GM18499 (cell line): ENCODE measurements around the gene CST1.
"Not testable (repeated sequence)": the region's sequence is repeated elsewhere in the genome, so short reads cannot be mapped to it uniquely, and the experiment has no call there.

ENCODE experiments used
- ATAC-seq: cut with Tn5 transposase; IDR thresholded peaks from one replicate; pipeline ENCODE4 v1.9.1; 2021; ENCODE audit warnings: moderate number of reproducible peaks; ENCODE audit not compliant: insufficient read depth, unreplicated experiment

Gene CST1

DNA sequence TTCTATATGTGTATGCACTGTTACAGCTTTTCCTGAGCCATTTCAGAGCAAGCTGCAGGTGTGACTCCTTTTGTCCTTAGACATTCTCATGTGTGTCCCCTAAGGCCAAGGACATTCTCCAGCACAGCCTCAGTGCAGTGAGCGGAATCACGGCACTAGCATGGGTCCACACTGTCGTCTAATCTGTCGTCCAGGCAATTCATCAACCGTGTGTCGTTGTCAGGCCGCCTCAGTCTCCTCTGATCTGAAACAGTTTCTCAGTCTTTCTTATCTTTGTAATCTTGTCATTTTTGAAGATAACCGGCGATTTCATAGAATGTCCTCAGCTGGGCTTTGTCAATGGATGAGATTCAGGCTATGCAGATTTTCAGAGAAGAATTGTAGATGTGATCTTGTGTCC lies 31.4 kb downstream of the CST1 start:
- not testable (repeated sequence) for ATAC-seq

DNA sequence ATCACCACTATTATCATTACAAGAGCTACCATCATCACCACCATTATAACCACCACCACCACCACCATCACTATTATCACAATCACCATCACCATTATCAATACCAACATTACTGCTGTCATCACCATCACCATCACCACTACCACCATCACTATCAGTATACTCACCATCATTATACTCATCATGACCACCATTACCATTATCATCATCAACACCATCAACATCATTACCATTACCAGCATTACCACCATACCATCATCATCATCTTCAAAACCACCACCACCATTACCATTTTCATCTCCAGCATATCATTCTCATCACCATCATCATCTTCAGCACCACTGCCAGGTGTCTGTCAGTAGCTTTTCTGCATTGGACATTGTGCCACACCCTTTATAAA lies 39.0 kb downstream of the CST1 start:
- not testable (repeated sequence) for ATAC-seq

DNA sequence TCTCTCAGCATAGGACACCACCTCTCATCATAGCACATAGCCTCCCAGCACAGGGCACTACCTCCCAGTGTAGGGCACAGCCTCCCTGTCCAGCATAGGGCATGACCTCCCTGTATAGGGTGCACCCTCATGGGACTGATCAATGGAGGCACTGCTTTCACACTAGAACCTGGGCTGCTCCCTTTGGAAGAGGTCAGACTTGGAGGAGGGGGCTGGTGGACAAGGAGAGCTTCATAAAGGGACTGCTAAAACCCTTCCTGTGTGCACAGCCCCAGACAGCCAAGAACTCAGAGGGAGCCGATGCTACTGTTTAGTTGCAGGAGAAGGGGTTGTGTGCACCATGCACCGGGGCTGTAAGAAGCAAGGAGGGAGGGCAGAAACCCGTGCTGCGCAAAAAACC lies 40.0 kb downstream of the CST1 start:
- ATAC-seq = no peak

DNA sequence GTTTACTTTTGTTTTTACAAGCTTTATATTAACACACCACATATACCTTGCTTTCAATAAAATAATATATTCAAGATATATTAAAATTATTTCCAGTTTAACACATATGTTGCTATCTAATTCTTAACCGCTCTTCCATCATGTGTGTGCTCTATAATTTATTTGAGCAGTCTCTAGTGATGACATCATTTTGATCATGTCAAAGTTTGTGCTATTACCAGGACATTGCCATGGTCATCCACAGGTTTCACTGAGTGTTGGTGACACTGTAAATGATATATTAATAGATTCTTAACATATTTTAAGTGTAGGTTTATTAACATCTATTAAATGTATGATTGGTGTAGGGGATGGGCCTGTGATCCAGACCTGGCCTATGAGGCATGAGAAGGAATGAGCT lies 44.8 kb downstream of the CST1 start:
- no peak for ATAC-seq

DNA sequence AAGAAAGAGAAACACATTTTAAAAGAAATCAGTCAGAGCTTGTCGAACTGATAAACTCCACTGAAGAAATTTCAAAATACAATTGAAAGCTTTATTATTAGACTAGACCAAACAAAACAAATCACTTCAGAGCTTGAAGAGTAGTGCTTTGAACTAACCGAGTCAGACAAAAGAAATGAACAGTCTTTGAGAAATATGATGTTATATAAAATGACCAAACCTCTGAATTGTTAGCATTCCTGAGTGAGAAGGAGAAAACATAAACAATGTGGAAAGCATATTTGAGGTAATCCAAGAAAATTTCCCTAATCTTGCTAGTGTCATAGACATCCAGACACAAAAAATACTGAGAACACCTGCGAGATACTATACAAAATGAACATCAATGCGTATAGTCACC lies 48.7 kb downstream of the CST1 start:
- no peak for ATAC-seq

DNA sequence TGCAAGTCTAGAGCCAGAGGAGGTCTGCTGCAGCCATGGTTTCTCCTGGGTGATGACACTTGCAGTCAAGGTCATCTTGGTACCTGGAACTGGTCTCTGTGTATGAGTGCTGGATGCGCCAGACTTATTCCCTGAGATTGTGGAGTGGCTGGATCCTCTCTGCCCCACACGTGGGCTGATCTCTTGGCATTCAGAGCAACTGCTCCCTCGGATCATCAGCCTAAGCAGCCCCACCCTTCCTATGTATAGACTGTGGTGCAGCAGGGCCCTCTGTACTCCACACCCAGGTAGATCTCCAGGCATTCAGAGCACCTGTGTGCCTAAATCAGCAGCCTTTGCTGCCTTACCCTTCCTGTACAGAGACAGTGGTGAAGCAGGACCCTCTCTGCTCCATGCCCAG lies 49.8 kb downstream of the CST1 start:
- no peak for ATAC-seq

DNA sequence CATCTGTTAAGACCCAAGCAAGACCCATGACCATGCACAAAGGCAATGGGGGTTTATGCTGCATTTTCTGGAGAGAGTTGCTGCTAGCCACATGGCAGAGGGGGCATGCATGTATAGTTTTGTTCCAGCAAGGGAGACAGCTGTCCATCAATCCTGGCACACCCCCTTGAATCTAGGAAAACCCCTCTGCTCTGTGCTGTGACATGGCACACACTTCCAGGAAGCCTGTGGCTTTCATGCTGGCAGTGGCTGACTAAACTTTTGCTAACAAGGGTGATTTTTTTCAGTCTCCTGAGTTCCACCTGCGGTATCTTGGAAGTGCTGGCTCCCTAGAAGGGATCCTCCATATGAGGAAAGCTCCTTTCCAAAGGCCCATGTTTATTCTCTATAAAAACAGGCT lies 52.8 kb downstream of the CST1 start:
- no peak for ATAC-seq
